IPS DF 6.9 (cell line): ENCODE data around the gene VSIR.

Experiments used
- DNase-seq: peaks from one replicate; pipeline ENCODE4 v3.0.0-alpha.2; 2013; ENCODE audit warnings: low read depth, low spot score
- H3K27ac ChIP-seq: one replicate; pipeline ENCODE4 v1.5.1; 2013; ENCODE audit warnings: low read length, control low read depth
- H3K27me3 ChIP-seq: 2 replicates; pipeline ENCODE4 v1.6.1; 2013; ENCODE audit warnings: mild to moderate bottlenecking, low read length; ENCODE audit not compliant: control insufficient read depth, insufficient read depth
- H3K36me3 ChIP-seq: 2 replicates; pipeline ENCODE4 v1.6.1; 2013; ENCODE audit warnings: low read length; ENCODE audit not compliant: control insufficient read depth, insufficient read depth
- H3K4me1 ChIP-seq: 2 replicates; pipeline ENCODE4 v1.6.1; 2013; ENCODE audit warnings: low read length; ENCODE audit not compliant: control insufficient read depth, insufficient read depth
- H3K4me3 ChIP-seq: 2 replicates; pipeline ENCODE4 v1.5.1; 2013; ENCODE audit warnings: mild to moderate bottlenecking, low read length
- H3K9me3 ChIP-seq: 2 replicates; pipeline ENCODE4 v1.6.1; 2013; ENCODE audit warnings: low read length, inconsistent platforms; ENCODE audit not compliant: control insufficient read depth, insufficient read depth
- WGBS: extraction: QIAGEN DNeasy Blood & Tissue Kit; methylation state at CpG from one replicate; pipeline ENCODE4 v1.1.7; 2013; ENCODE audit warnings: mixed read lengths, missing lambda C conversion rate; ENCODE audit not compliant: insufficient read length, insufficient coverage; 5-methylcytosine and 5-hydroxymethylcytosine counted together

VSIR gene

GRCh38 chr10:71815515-71816130, 42.3 kb upstream of the VSIR start:
- Histone ChIP-seq H3K27ac (no peak overlapping the region), H3K36me3 (peaks cover 38% of the 10 kb centered on the region), H3K27me3 (no peaks in the 10 kb centered on the region), H3K4me1 (0 out of 2 replicates have a peak, but pooled peaks cover 2% of the 10 kb centered on the region), H3K4me3 (no peak overlapping the region), H3K9me3 (no peaks in the 10 kb centered on the region)
- no CpG with 5 or more reads among the region's 15 CpGs for WGBS
- no peak for DNase-seq

GRCh38 chr10:71814922-71815411, 41.6 kb upstream of the VSIR start:
- no peaks in the 10 kb centered on the region for H3K9me3 ChIP-seq
- peaks cover 31% of the 10 kb centered on the region for H3K36me3 ChIP-seq
- no CpG with 5 or more reads among the region's 26 CpGs for WGBS
- no peak overlapping the region for H3K27ac ChIP-seq
- no peak for DNase-seq
- H3K4me3 ChIP-seq = no peak overlapping the region
- H3K27me3 ChIP-seq = no peaks in the 10 kb centered on the region
- 0 out of 2 replicates have a peak, but pooled peaks cover 2% of the 10 kb centered on the region for H3K4me1 ChIP-seq

- no peak for DNase-seq
- WGBS = no CpG with 5 or more reads among the region's 11 CpGs
- no peak overlapping the region for H3K27ac ChIP-seq
These were observed 39.7 kb upstream of the VSIR start for GRCh38 chr10:71812913-71813590.

GRCh38 chr10:71812016-71812912, 38.9 kb upstream of the VSIR start:
- H3K4me1 ChIP-seq = 0 out of 2 replicates have a peak, but pooled peaks cover 2% of the 10 kb centered on the region
- H3K27ac ChIP-seq = no peak overlapping the region
- no peaks in the 10 kb centered on the region for H3K27me3 ChIP-seq
- no CpG with 5 or more reads among the region's 22 CpGs for WGBS
- H3K36me3 ChIP-seq = peaks cover 13% of the 10 kb centered on the region
- H3K4me3 ChIP-seq = no peak overlapping the region
- DNase-seq = no peak
- no peaks in the 10 kb centered on the region for H3K9me3 ChIP-seq

More at GRCh38 chr10:71812913-71813590, 39.7 kb upstream of the VSIR start:
- H3K36me3 ChIP-seq = peaks cover 21% of the 10 kb centered on the region
- H3K4me1 ChIP-seq = 0 out of 2 replicates have a peak, but pooled peaks cover 2% of the 10 kb centered on the region
- no peaks in the 10 kb centered on the region for H3K9me3 ChIP-seq
- no peak overlapping the region for H3K4me3 ChIP-seq
- H3K27me3 ChIP-seq = no peaks in the 10 kb centered on the region

GRCh38 chr10:71811351-71811750, 38.0 kb upstream of the VSIR start:
- Histone ChIP-seq H3K4me3 (no peak overlapping the region), H3K27me3 (no peaks in the 10 kb centered on the region), H3K27ac (no peak overlapping the region), H3K9me3 (no peaks in the 10 kb centered on the region), H3K36me3 (peaks cover 10% of the 10 kb centered on the region), H3K4me1 (0 out of 2 replicates have a peak, but pooled peaks cover 2% of the 10 kb centered on the region)
- DNase-seq = no peak
- WGBS = no CpG with 5 or more reads among the region's 19 CpGs

- WGBS = no CpG with 5 or more reads among the region's 13 CpGs
- Histone ChIP-seq H3K27ac (no peak overlapping the region), H3K36me3 (peaks cover 5% of the 10 kb centered on the region; the same call in 1 of the 2 replicates), H3K4me3 (no peak overlapping the region), H3K4me1 (peaks cover 5% of the 10 kb centered on the region; the same call in 1 of the 2 replicates), H3K9me3 (no peaks in the 10 kb centered on the region), H3K27me3 (peaks cover 2% of the 10 kb centered on the region; the same call in 1 of the 2 replicates)
- DNase-seq = no peak
These were observed 36.9 kb upstream of the VSIR start for GRCh38 chr10:71810048-71810750.

- Histone ChIP-seq H3K27ac (no peak overlapping the region), H3K4me1 (peaks cover 5% of the 10 kb centered on the region; the same call in 1 of the 2 replicates), H3K4me3 (no peak overlapping the region), H3K27me3 (peaks cover 5% of the 10 kb centered on the region; the same call in 1 of the 2 replicates), H3K36me3 (peaks cover 3% of the 10 kb centered on the region; the same call in 1 of the 2 replicates), H3K9me3 (no peaks in the 10 kb centered on the region)
- WGBS = no CpG with 5 or more reads among the region's 25 CpGs
- DNase-seq = no peak
These were observed 36.3 kb upstream of the VSIR start for GRCh38 chr10:71809628-71810027.

- Histone ChIP-seq H3K4me1 (peaks cover 5% of the 10 kb centered on the region; the same call in 1 of the 2 replicates), H3K27ac (no peak overlapping the region), H3K9me3 (no peaks in the 10 kb centered on the region), H3K36me3 (peaks cover 3% of the 10 kb centered on the region; the same call in 1 of the 2 replicates), H3K4me3 (no peak overlapping the region), H3K27me3 (peaks cover 5% of the 10 kb centered on the region; the same call in 1 of the 2 replicates)
- WGBS = 100% methylated on average over 1 of the region's 21 CpGs
- no peak for DNase-seq
These were observed 34.5 kb upstream of the VSIR start for GRCh38 chr10:71807557-71808510.
